GM19193 (cell line): ENCODE data around the gene RNF19B.

Source experiments
- POLR2A ChIP-seq: IDR thresholded peaks from 4 replicates; pipeline ENCODE4 v1.6.1; 2011; ENCODE audit not compliant: insufficient read depth, insufficient read length; ENCODE audit errors: extremely low read depth

The RNF19B gene

DNA sequence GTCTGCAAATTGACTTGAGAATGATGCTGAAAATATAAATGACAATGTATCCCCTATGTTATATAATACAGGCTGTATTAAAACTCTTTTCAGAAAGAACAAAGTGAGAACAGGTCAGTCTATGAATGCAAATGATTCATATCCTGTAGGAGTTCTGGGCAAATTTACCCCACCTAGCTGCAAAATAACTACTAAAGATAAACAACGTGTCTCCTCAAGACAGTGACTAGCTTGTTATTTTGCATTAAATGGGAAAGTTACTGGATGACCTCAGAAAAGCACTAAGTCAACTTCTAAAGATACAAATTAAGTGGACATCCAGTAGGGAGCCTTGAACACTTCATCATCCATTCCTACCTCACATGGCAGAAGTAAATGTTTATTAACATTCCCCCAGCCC lies 11.1 kb downstream of the RNF19B start:
- TF ChIP-seq POLR2A: no peak

DNA sequence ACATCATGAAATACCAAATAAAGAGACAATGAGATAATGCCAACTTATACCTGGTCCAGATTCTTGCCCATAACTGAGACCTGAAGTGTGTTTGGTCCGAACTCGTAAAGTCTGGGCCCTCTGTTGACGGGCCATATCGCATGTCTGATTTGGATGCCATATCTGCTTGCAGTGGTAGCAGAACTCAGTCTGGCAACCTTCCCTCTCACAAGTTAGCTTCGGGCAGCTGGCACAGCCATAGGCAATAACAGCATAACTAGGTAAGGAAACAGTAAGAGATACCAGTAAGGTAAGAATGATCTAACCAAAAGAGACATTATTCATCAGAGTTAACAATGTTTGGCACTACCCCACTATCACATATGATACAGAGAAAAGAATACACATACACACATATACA lies 15.1 kb downstream of the RNF19B start:
- TF ChIP-seq POLR2A: no peak

DNA sequence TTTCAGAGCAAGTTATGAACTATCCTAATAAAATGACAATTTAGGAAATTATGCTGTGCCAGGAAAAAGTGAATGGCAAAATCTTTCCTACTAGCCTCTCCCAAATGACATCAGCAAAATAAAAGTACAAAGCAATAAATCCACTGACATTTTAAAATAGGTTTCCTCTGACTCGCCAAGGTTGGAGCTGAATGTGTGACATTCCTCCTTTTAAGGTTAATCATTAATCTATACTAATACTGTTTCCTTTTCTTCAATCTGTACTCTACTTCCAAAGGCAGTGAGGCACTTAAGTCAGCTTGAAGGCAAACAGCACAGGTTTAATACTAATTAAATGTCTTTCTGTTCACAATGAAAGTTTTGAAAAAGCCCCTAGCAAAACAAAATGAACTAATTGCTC lies 15.7 kb downstream of the RNF19B start:
- no peak for TF ChIP-seq POLR2A

DNA sequence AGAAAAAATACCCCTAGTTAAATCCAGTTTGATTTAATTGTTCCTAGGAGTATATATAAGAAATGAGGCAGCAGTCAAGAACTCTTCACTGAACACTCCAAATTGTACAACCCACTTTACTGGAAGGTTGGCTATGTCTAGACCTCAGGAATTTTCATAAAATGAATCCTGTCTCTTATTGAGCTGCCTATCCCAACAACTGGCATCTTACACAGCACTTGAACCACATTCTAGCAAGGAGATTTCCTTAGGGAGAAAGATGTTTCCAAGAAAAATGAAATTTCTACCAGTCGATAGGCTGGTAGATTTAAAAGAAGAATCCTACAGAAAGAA lies 16.3 kb downstream of the RNF19B start:
- no peak for TF ChIP-seq POLR2A

GRCh38 chr1:32947669-32948389 lies 16.8 kb downstream of the RNF19B start:
- no peak for TF ChIP-seq POLR2A

- TF ChIP-seq POLR2A: no peak
These were observed 18.2 kb downstream of the RNF19B start for GRCh38 chr1:32946413-32946812.

- TF ChIP-seq POLR2A: no peak
These were observed 20.4 kb downstream of the RNF19B start for GRCh38 chr1:32944180-32944579.

DNA sequence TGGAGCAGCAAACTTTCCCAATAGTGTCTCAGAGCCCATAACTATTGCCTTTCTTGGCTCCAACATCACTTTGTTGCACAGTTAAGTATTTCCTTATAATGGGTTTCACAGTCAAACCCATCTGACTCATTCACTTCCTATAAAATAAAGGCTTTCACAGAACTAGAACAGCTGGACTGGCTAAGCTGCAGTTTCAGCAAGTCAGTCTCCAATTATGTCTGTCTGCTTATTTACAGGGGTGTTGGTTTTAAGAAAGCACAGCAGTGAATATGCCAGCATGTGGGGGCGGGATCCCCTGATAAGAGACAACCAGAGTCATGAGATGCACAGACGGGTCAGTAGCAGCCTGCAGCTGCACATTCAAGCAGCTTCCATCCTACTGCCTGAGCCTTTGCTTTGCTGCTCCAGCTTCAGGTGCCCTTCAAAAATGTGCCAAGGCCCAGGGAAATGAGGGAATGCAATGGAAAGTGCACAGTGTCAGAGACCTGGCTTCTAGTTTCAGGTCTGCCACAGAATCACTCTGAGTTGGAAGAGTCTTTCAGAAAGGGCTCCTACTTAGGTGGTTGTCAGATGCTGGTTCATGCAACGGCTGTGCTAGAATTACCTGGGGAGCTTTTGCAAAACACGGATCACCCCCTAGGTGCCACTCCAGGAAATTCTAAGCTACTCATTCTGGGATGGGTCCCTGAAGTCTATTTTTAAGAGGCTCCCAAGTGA lies 24.8 kb downstream of the RNF19B start:
- no peak for TF ChIP-seq POLR2A

DNA sequence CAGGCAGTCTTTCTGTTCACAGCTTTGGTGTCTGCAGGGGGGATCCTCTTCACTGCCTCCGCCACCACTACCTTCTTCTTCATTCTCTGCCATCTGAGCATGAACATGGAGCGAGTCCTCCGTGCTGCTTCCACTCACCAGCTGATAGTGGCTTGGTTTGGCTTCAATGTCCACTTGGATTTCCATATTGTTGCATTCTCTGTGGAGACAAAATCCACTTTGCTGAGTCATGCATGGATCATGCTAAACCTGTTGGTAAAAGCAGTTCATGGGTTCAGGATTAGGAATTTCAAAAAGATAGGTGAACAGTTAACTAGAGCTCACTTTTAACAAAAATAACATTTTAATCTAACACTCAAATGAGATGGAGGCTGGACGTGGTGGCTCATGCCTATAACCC lies 27.5 kb downstream of the RNF19B start:
- no peak for TF ChIP-seq POLR2A

DNA sequence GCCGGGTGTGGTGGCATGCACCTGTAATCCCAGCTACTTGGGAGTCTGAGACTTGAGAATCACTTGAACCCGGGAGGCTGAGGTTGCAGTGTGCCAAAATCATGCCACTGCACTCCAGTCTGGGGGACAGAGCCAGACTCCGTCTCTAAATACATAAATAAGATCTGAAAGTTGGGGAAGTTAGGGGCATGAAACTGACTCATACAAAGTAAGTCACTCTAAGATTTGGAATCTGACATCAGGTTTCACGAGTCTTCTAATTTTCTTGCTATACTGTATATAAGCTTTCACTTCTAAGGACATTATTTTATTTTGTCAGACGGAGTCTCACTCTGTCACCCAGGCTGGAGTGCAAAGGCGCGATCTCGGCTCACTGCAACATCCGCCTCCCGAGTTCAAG lies 30.1 kb downstream of the RNF19B start:
- no peak for TF ChIP-seq POLR2A

DNA sequence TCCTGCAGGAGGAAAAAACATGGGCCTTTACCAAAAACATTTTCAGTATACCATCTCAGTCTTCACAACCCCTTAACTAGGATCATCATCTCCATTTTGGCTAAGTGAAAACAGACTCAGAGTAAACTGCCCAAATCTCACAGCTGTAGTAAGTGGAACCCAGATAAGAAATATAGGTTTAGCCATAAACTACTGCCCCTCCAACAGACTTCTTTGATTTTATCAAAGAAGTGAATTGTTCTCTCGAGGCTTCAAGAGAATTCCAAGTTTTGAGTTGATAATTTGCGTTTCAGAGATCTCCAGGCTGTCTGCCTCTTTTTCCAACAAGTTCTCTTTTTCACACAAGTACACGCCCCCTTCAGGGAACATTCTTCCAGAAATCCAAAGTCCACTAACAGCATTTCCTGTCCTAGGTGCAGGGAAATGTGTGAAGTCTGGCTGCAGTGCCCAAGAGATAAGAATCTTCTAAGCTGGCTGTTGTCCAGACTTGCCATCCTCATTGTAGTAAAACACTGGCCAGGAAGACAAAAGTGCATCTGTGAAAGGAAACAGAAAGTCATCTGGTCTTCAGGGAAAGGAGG lies 30.8 kb downstream of the RNF19B start:
- no peak for TF ChIP-seq POLR2A

GRCh38 chr1:32931760-32932159 lies 32.8 kb downstream of the RNF19B start:
- no peak for TF ChIP-seq POLR2A

DNA sequence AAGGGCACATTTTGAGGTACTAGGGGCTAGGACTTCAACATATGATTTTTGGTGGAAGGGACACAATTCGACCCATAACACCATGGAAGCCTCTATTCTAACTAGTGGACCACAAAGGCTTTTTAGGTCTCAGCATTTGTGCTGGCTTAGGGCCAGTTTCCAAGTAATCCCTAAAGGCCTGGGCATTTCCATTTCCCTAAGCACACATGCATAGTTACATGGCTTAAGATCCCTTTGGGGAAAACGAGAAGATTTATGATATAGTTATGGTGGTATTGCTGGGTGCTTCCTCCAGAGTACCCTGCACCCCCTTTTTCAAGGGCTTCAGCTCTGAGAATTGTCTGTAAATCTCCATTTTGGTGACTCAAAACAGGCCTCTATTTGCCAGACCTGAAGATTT lies 35.2 kb downstream of the RNF19B start:
- TF ChIP-seq POLR2A: no peak

- no peak for TF ChIP-seq POLR2A
These were observed 35.9 kb downstream of the RNF19B start for GRCh38 chr1:32928715-32929114.

GRCh38 chr1:32928285-32928684 lies 36.3 kb downstream of the RNF19B start:
- no peak for TF ChIP-seq POLR2A

DNA sequence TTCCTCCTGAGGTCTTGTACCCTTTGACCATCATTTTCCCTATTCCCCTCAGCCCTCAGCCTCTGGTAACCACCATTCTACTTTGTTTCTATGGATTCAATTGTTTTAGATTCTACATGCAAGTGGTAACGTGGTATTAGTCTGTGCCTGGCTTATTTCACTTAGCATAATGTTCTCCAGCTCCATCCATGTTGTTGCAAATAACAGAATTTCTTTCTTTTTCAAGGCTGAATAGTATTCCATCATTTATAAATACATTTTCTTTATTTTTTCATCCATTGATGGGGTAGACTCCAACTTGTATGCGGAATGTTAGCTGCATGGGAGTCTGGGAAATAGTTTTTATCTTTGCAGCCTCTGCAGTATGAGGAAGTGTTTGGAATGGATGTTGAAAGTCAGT lies 37.2 kb downstream of the RNF19B start:
- TF ChIP-seq POLR2A: no peak
